K562 (cell line): ENCODE results near the gene PLCD1. TPM values are rescaled to one million over a fixed set of nuclear protein-coding genes. Genes with fewer than 3 reads are reported as not detected.

Experiments
- CBFA2T3 ChIP-seq: fragments of 450-650 bp; IDR thresholded peaks from 2 replicates; pipeline ENCODE4 v1.6.1; 2017
- CBFB ChIP-seq: sonication (generic); formaldehyde crosslinking; IDR thresholded peaks from 2 replicates; pipeline ENCODE4 v1.4.0; 2020; ENCODE audit warnings: mild to moderate bottlenecking, missing genetic modification reagents
- CCAR2 ChIP-seq: fragments of 200-400 bp; formaldehyde crosslinking; IDR thresholded peaks from 2 replicates; pipeline ENCODE4 v1.6.1; 2017; ENCODE audit warnings: mild to moderate bottlenecking, low read depth, low read length
- CREB1 ChIP-seq, 2 experiments: sonication (generic) in 1 of 2; formaldehyde crosslinking in 1 of 2; IDR thresholded peaks; 2 replicates each; pipeline versions ENCODE4 v1.6.1 to v1.8.0; 2012 to 2022; ENCODE audit warnings: inconsistent platforms in 1 of 2, mild to moderate bottlenecking in 1 of 2, missing genetic modification reagents in 1 of 2, moderate library complexity in 1 of 2
- CREB5 ChIP-seq: fragments of 250-450 bp; sonication (Bioruptor Pico); IDR thresholded peaks from 2 replicates; pipeline ENCODE4 v1.5.0; 2020; ENCODE audit warnings: mild to moderate bottlenecking
- ELF2 ChIP-seq: fragments of 250-450 bp; sonication (Bioruptor Pico); IDR thresholded peaks from 2 replicates; pipeline ENCODE4 v1.5.0; 2021; ENCODE audit warnings: mild to moderate bottlenecking
- FOXK2 ChIP-seq, 2 experiments: fragments of 450-650 bp; IDR thresholded peaks in 1 of 2; conservative IDR thresholded peaks in 1 of 2; 2 replicates each; pipeline ENCODE4 v1.6.1; 2016; ENCODE audit warnings: low read depth in 2 of 2, mild to moderate bottlenecking in 1 of 2
- HEY1 ChIP-seq: fragments of 250-450 bp; sonication (Bioruptor Pico); IDR thresholded peaks from 2 replicates; pipeline ENCODE4 v1.5.0; 2020; ENCODE audit warnings: mild to moderate bottlenecking, moderate library complexity, borderline replicate concordance
- MBD2 ChIP-seq: sonication (generic); IDR thresholded peaks from 2 replicates; pipeline ENCODE4 v1.6.1; 2016; ENCODE audit warnings: low read depth, borderline replicate concordance
- MTA3 ChIP-seq: fragments of 450-650 bp; formaldehyde crosslinking; IDR thresholded peaks from 2 replicates; pipeline ENCODE4 v1.6.1; 2017; ENCODE audit warnings: mild to moderate bottlenecking, borderline replicate concordance
- NFIC ChIP-seq: fragments of 450-650 bp; IDR thresholded peaks from 2 replicates; pipeline ENCODE4 v1.6.1; 2017; ENCODE audit warnings: mild to moderate bottlenecking, inconsistent platforms
- SREBF1 ChIP-seq: fragments of 150-350 bp; IDR thresholded peaks from 2 replicates; pipeline ENCODE4 v1.6.1; 2014; ENCODE audit warnings: antibody characterized with exemption, low read depth, low read length, borderline replicate concordance
- TOE1 ChIP-seq, 2 experiments: fragments of 450-650 bp in 1 of 2; sonication (generic) in 1 of 2; formaldehyde crosslinking in 1 of 2; IDR thresholded peaks; 2 replicates each; pipeline versions ENCODE4 v1.7.1 to v1.8.0; 2016 to 2022; ENCODE audit warnings: borderline replicate concordance in 2 of 2, mild to moderate bottlenecking in 2 of 2, antibody characterized with exemption in 1 of 2, inconsistent platforms in 1 of 2, low read depth in 1 of 2, missing genetic modification reagents in 1 of 2, moderate library complexity in 1 of 2
- XRCC5 ChIP-seq: fragments of 200-400 bp; formaldehyde crosslinking; IDR thresholded peaks from 2 replicates; pipeline ENCODE4 v1.6.1; 2017; ENCODE audit warnings: low read depth, mild to moderate bottlenecking, low read length
- ZC3H11A ChIP-seq: IDR thresholded peaks from 2 replicates; pipeline ENCODE4 v1.6.1; 2012; ENCODE audit warnings: low read depth, low read length, improper control_type of control experiment
- ZNF24 ChIP-seq: fragments of 450-650 bp; IDR thresholded peaks from 2 replicates; pipeline ENCODE4 v1.6.1; 2016
- ZNF561 ChIP-seq: fragments of 450-650 bp; formaldehyde crosslinking; conservative IDR thresholded peaks from 2 replicates; pipeline ENCODE4 v1.4.0; 2020; ENCODE audit warnings: mild to moderate bottlenecking, moderate library complexity
- ZNF696 ChIP-seq: fragments of 250-450 bp; sonication (Bioruptor Pico); conservative IDR thresholded peaks from 2 replicates; pipeline ENCODE4 v1.4.0; 2020; ENCODE audit warnings: mild to moderate bottlenecking, moderate library complexity
- polyA plus RNA-seq, 8 experiments: library from polyadenylated mRNA; depleted of rRNA in 4 of 8; stranded (reverse) in 5 of 8; unstranded in 3 of 8; fragments of >200 nt; fragmentation: Nextera tagmentation in 2 of 8; fragmentation: Illumina TruSeq in 1 of 8; extraction: Ambion mirVana in 2 of 8; extraction: Trizol in 1 of 8; gene quantifications; 2 replicates each; pipeline versions ENCODE4 v1.2.1 to v1.2.3, GENCODE V29; 2011 to 2014; ENCODE audit warnings: inconsistent platforms in 1 of 8, missing spikeins in 1 of 8
- total RNA-seq, 7 experiments: library from RNA; depleted of rRNA in 6 of 7; stranded (reverse); fragments of >200 nt in 6 of 7; fragmentation: Illumina TruSeq in 2 of 7; extraction: Trizol in 2 of 7; gene quantifications; 2 replicates each; pipeline versions ENCODE4 v1.2.1 to v1.2.3, GENCODE V29; 2011 to 2021; ENCODE audit warnings: low replicate concordance in 1 of 7
- TF ChIP-seq, protein P1 (sequence below), 2 experiments: fragments of 450-650 bp; IDR thresholded peaks; 2 replicates each; pipeline ENCODE4 v1.6.1; 2018; ENCODE audit warnings: mild to moderate bottlenecking in 2 of 2, low read depth in 1 of 2; ENCODE audit not compliant: partially characterized antibody in 2 of 2
- TF ChIP-seq, protein P2 (sequence below), 2 experiments: fragments of 450-650 bp; conservative IDR thresholded peaks; 2 replicates each; pipeline ENCODE4 v1.6.1; 2017; ENCODE audit warnings: mild to moderate bottlenecking in 2 of 2, moderate library complexity in 2 of 2
- TF ChIP-seq, protein P3 (sequence below): fragments of 450-650 bp; formaldehyde crosslinking; IDR thresholded peaks from 2 replicates; pipeline ENCODE4 v1.4.0; 2020; ENCODE audit warnings: mild to moderate bottlenecking

PLCD1 gene
- total and polyA plus RNA-seq, 9 of the 15 experiments (the other 6 are each of a cell fraction or from before 2014, with no cell fraction given): 5.4 to 209 (median 116) TPM

GRCh38 chr3:38003371-38003816, 26.0 kb downstream of the PLCD1 start (continued):
- TF ChIP-seq ZNF561 (no peak), ELF2 (CRISPR knock-in tag) (0 out of 2 replicates have a peak, but pooled peaks have one; percentile 52), SREBF1 (no peak), CREB1 (IDR thresholded peaks at IDR 0.05) (no peak), CREB1 (CRISPR knock-in tag; IDR thresholded peaks at IDR 0.05) (no peak), NFIC (peak; percentile 75), MBD2 (no peak), CBFA2T3 (no peak), TOE1 (IDR thresholded peaks at IDR 0.05; ENCODE audit: borderline replicate concordance) (peak; percentile 53; the same call in 1 of the 2 replicates), TOE1 (CRISPR knock-in tag; IDR thresholded peaks at IDR 0.05; ENCODE audit: borderline replicate concordance, low read depth) (no peak), CREB5 (CRISPR knock-in tag) (no peak), ZNF24 (no peak), MTA3 (no peak; the same call in 1 of the 2 replicates), CCAR2 (no peak), HEY1 (CRISPR knock-in tag) (no peak), XRCC5 (peak; percentile 62; the same call in 1 of the 2 replicates), ZNF696 (no peak), ZC3H11A (no peak), FOXK2 (conservative IDR thresholded peaks at IDR 0.05 in 1 of 2, IDR thresholded peaks at IDR 0.05 in 1 of 2; ENCODE audit: low read depth in 2 of 2) (no peak), CBFB (CRISPR knock-in tag) (no peak)
- TF ChIP-seq, protein P1, sequence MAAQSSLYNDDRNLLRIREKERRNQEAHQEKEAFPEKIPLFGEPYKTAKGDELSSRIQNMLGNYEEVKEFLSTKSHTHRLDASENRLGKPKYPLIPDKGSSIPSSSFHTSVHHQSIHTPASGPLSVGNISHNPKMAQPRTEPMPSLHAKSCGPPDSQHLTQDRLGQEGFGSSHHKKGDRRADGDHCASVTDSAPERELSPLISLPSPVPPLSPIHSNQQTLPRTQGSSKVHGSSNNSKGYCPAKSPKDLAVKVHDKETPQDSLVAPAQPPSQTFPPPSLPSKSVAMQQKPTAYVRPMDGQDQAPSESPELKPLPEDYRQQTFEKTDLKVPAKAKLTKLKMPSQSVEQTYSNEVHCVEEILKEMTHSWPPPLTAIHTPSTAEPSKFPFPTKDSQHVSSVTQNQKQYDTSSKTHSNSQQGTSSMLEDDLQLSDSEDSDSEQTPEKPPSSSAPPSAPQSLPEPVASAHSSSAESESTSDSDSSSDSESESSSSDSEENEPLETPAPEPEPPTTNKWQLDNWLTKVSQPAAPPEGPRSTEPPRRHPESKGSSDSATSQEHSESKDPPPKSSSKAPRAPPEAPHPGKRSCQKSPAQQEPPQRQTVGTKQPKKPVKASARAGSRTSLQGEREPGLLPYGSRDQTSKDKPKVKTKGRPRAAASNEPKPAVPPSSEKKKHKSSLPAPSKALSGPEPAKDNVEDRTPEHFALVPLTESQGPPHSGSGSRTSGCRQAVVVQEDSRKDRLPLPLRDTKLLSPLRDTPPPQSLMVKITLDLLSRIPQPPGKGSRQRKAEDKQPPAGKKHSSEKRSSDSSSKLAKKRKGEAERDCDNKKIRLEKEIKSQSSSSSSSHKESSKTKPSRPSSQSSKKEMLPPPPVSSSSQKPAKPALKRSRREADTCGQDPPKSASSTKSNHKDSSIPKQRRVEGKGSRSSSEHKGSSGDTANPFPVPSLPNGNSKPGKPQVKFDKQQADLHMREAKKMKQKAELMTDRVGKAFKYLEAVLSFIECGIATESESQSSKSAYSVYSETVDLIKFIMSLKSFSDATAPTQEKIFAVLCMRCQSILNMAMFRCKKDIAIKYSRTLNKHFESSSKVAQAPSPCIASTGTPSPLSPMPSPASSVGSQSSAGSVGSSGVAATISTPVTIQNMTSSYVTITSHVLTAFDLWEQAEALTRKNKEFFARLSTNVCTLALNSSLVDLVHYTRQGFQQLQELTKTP (IDR thresholded peaks at IDR 0.05; ENCODE audit: low read depth in 1 of 2, partially characterized antibody in 2 of 2): no peak
- TF ChIP-seq, protein P2, sequence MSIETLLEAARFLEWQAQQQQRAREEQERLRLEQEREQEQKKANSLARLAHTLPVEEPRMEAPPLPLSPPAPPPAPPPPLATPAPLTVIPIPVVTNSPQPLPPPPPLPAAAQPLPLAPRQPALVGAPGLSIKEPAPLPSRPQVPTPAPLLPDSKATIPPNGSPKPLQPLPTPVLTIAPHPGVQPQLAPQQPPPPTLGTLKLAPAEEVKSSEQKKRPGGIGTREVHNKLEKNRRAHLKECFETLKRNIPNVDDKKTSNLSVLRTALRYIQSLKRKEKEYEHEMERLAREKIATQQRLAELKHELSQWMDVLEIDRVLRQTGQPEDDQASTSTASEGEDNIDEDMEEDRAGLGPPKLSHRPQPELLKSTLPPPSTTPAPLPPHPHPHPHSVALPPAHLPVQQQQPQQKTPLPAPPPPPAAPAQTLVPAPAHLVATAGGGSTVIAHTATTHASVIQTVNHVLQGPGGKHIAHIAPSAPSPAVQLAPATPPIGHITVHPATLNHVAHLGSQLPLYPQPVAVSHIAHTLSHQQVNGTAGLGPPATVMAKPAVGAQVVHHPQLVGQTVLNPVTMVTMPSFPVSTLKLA (conservative IDR thresholded peaks at IDR 0.05): no peak
- TF ChIP-seq, protein P3, sequence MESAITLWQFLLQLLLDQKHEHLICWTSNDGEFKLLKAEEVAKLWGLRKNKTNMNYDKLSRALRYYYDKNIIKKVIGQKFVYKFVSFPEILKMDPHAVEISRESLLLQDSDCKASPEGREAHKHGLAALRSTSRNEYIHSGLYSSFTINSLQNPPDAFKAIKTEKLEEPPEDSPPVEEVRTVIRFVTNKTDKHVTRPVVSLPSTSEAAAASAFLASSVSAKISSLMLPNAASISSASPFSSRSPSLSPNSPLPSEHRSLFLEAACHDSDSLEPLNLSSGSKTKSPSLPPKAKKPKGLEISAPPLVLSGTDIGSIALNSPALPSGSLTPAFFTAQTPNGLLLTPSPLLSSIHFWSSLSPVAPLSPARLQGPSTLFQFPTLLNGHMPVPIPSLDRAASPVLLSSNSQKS (CRISPR knock-in tag): no peak
